NCI-H1417 (cell line): ENCODE data around the gene CAPN13.

ENCODE experiments used
- DNase-seq, 3 experiments: peaks; one replicate each; lab custom pipeline; 2025; lab: John Stamatoyannopoulos, UW

CAPN13 gene, protein sequence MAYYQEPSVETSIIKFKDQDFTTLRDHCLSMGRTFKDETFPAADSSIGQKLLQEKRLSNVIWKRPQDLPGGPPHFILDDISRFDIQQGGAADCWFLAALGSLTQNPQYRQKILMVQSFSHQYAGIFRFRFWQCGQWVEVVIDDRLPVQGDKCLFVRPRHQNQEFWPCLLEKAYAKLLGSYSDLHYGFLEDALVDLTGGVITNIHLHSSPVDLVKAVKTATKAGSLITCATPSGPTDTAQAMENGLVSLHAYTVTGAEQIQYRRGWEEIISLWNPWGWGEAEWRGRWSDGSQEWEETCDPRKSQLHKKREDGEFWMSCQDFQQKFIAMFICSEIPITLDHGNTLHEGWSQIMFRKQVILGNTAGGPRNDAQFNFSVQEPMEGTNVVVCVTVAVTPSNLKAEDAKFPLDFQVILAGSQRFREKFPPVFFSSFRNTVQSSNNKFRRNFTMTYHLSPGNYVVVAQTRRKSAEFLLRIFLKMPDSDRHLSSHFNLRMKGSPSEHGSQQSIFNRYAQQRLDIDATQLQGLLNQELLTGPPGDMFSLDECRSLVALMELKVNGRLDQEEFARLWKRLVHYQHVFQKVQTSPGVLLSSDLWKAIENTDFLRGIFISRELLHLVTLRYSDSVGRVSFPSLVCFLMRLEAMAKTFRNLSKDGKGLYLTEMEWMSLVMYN

DNA sequence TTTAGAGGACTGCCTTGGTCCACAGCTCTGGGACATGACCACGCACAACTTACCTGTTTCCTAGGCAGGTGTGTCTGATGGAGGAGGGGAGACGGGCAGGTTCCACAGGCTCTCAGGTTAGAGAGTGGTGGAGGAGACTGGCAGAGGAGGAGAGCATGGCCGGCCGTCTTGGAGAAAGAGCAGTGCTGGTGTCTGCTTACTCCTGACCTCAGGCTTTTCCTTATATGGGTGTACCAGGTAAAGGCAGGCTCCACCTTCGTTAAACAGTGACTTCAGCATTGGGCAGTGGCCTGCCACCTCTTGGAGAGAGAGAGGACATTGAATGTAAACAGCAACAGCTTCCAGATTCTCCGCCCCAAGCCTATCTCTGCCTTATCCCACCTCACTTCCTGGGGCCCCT lies at the start of gene CAPN13:
Gene CAPN13 (minus strand): TSS at position 198 of the 400 bp plus-strand sequence. CDS start 20,121 bp downstream, outside the sequence.
- peak in 2 of 3 experiments; percentile 22 to 44 for DNase-seq

DNA sequence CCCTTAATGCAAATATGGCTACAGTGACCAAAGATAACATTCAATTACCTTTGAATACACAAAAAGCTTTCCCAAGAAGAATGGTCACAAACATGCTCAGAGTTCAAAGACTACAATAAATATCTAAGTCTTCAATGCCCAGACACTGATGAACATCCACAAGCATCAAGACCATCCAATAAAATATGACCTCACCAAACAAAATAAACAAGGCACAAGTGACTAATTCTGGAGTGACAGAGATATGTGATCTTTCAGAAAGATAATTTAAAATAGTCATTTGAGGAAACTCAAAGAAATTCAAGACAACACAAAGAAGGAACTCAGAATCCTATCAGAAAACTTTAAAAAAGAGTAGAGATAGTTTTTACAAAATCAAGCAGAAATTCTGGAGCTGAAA lies 40.6 kb upstream of the CAPN13 start:
- no peak for DNase-seq

DNA sequence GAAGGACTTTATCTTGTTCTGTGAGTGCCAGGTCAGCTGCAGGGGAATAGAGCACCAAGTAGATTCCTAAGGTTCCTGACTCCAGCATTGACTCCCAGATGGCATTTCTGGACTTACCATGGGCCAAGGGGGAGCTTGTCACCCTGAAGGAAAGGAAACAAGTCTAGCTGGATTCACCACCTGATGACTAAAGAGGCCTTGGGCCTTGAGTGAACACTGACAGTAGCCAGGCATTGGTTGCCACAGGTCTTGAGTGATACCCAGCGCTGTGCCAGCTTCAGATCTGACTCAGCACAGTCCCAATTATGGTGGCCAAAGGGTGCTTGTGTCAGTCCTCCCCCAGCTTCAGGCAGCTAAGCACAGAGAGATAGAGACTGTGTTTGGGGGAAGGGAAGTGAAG lies 40.1 kb upstream of the CAPN13 start:
- no peak for DNase-seq

DNA sequence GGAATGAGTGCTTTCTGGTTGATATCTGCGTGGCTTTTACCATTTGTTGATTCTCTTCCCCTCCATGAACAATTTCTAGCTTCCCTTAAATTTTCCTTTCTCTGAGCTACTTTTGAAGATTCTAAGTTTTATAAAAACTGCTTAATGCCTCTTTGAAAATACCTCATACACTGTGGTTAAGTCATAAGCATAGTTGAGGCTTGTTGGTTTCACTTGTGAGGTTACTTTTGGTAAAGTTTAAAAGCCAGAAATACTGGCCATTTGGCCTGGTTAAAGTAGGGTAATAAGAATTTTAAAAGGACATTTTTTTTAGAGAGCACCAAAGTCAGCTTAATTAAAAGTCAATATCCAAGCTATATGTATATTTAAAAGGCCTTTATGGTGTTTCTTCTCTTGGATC lies 21.3 kb upstream of the CAPN13 start:
- no peak for DNase-seq

DNA sequence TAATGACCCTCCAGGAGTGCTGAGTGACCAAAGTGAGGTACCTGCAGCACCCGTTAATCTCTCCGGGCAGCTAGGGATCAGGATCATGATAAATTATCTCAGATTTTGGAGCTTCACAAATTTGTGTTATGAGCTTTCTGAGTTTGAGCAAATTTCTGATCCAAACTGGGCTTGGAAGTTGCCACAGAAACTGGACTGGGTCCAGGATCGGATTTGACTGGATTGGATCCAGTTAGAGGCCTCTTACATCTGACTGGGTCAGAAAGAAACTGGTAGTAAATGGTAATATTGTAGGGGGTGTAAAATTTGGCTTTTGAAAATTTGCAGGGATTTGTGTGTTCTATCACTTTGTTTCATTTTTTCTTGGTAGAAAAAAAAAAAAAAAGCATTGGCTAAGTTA lies 19.7 kb upstream of the CAPN13 start:
- DNase-seq = no peak

DNA sequence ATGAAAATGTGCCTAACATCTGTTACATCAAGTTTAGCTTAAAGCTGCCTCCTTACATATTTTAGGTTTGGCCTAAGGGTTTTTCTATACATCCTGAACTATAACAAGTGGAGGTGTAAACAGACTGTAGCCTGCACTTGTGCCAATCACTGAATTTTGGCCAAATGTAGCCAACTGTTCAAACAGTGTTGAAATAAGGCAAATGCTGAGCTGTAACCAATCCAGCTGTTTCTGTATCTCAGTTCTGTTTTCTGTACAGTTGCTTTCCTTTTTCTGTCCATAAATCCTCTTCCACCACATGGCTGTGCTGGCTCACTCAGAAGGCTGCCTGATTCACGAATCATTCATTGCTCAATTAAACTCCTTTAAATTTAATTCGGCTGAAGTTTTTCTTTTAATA lies 19.2 kb upstream of the CAPN13 start:
- DNase-seq = no peak

DNA sequence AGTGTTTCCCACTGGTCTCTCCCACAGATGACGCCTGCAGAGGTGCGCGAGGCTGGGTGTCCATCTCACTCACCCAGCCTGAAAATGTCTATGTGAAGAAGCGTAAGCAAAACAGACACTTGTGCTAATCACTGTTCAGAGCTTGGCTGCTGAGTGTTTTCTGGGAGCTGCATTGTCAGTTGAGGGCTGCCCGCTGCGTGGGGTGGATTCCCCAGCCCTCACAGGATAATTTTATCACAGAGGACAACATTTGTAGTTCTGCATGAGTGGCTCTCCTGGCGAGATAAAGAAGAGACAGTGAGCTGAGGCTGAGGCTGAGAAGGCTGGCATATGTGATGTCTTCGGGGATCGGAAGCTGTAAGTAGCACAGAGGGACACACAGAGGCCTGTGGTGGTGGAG lies 16.2 kb upstream of the CAPN13 start:
- peak; percentile 53 to 86 (median 67) for DNase-seq

DNA sequence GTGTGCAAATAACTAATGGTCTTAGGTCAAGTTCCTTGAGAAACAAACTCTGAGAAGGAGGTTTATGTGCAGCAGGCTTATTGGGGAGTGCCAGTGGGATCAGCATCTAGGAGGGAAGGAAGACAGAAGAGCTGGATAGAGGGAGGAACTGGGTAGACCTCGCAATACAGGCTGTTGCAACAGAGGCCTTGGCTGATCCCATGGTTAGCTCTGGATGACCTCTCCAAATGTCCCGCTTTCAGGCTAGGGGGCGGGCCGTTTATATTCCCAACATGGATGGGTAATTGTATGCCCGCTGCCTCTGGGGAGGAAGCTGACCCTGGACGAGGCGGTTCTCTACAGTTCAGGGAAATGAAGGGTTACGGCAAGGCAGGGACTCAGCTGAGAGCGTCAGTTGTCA lies 14.7 kb upstream of the CAPN13 start:
- DNase-seq = no peak

DNA sequence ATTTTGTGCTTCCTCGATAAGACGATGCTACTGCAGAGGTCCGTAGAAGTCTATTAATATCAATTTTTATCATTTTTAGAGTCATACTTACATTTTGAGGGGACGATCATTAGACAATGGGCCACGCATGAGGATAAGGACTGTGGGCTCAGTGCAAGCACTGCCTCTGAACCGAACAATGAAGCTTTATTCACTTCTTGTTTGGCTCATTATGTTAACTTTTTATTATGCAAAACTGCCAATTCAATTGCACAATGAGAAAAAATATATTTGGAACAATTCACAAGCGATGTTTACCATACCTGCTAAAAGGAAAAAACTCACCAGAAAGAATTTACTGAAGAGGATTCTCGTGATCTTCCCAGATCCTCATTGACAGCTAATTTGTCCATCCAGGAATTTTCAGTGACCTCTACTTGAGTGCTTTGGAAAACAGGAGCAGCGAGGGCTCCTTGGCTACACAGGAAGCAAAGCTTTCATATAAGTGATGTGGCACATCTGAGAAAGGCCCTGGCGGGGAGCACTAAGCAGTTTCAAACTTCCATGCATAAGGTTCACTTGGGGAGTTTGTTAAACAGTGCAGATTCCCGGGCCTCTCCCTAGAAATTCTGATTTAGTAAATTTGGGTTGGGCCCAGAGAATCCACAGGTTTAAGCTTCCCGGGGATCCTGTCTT lies 13.3 kb upstream of the CAPN13 start:
- DNase-seq = no peak

DNA sequence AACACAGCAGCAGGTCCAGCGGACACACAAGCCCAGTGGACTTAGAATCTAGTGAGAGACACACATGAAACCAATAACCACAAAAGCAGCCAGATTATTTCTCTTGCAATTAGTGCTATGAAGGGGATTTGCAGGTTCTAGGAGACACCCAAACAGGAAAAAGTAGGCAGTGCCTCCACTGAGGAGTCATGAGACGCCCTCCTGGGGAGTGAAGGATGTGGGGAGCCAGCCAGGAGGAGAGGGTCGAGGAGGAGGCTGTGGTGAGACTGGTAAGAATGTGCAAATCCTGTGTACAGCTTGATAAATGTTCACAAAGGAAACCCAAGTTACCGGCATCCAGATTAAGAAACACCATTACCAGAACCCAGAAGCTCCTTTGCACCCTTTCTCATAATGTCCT lies 2.7 kb upstream of the CAPN13 start:
- no peak for DNase-seq

DNA sequence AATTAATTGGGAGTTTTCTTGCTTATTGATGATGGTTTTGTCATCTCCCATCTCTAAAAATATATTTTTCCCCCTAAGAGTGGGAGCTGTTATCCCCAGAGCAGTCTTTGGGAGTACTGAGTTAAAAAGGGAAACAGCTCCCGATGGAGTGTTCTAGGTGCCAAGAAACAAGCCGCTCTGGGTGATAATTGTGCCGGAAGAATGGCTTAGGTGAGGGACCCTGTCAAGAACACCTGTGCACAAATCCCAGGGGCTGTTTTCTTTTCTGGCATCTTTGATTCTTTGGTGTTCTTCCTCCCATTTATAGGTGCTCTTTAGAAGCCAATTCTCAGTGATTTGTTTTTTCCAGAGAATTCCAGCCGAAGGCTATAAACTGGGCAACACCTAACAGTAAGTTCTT lies 1.4 kb upstream of the CAPN13 start:
- no peak for DNase-seq

DNA sequence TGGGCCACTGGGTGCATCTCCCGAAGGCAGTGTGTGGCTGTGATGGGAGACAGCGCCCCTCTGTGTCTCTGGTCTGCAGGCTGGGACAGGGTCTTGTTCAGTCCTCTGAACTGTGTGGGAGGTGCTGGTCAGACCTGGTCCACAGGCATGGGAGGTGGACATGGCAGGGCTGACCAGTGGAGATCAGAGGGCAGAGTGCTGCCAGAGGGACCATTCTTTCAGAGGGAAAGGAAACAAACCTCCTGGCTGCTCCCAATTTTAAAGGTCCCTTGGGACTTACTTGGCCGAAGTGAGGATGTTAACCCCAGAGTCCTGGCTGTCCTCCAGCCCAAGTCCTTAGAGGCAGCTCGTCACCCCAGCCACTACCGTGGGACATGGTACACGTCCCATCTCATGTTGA lies 4.0 kb downstream of the CAPN13 start:
- DNase-seq = no peak

DNA sequence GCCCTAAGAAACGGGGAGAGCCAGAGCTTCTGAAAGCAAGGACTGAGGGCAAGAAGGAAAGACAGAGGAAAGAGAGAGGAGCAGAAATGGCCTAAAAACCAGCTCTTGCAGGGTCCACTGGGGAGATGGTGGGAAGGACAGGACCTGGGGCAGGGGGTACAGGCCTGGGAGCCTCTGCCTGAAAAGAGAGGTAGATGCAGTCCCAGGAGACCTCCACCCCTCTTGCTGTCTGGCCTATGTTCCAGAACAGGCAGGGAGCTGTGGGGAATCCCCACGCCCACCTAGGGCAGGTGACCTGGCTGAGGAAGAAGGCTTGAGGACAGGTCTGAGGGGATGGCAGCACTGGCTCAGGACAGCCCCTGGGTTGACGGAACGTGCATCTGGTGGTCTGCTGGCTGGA lies 4.6 kb downstream of the CAPN13 start:
- no peak for DNase-seq

DNA sequence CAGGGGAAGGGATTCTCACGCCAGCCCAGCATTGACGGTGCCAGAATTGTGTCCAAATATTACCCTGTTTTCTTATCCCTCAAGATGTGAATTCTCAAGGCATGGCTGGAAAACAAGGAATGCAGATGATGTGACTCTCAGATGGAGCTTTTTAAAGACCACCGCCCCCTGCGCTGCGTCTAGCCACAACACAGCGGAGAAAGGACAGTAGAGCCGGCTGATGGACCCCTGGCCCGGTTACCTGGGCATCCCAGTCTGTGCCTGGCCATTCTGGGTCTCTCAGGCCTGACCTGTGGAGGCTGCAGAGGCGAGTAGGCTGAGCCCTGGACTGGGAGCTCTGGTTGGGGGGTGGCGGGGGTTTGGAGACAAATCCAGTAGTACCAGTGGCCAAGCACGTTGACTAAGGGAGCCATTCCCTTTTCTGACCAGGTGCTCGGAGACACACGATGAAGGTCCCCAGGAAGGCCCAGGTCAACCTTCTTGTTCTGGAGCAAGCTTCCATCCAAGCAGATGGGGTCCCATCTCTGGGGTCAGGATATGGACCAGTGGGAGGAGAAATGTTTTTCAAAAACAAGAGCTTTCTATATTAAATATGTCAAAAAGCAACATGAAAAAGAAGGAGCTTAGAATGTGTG lies 5.3 kb downstream of the CAPN13 start:
- DNase-seq = no peak

DNA sequence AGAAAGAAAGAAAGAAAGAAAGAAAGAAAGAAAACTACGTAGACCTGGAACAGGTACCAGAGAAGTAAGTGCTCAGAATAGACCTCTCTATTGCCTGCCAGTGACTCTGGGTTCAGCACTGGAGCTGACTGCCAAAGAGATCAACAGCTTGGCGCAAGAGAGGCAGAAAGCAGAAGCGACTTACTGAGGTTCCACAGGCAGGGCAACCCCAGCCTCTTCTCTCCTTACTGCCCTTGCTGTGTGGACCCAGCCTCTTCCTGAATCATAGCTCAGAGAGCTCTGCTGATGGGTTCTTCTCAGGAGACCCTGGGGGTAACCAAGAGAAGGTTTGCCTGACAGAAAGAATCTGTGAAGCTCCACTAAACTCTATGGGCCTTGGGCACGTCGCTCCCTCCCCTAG lies 7.1 kb downstream of the CAPN13 start:
- DNase-seq = no peak

DNA sequence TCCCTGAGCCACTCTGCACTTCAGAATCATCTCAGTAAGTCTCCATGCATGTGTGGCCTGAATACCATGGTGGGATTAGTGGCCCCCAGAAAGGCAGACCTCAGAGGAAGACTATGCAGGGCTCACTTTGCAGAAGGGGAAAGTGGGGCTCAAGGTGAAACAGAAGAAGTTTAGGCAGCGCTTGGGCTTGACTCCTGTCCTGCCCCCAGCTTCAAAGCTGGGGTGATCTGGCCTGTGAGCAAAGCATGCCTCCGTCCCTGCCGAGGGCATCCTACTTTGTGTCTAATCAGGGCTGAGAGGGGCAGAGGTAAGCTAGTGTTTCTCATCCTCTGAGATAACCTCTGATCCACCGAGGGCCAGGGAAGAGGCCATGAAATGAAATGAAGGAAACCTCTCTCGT lies 7.9 kb downstream of the CAPN13 start:
- no peak for DNase-seq

DNA sequence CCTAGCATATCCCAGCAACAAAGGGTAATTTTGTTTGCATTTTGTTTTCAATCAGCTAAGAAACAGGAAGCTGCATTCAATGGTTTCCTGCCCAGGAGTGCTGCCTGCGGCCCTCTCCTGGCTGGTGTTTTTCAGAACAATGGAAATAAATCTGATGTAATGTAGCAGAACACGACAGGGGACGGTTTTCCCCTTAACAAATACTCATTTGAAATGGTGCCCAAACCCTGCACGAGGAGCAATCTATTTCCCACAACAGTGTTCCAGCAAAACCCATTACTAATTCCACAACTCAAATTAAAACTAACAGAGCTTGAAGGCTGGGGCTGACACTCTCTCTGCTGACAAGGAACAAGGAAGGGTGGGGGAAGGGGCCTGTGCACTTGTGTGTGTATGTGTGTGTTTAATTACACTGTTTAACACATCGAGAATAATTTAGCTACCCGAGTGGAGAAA lies 8.7 kb downstream of the CAPN13 start:
- DNase-seq = peak; percentile 35 to 84 (median 79)

DNA sequence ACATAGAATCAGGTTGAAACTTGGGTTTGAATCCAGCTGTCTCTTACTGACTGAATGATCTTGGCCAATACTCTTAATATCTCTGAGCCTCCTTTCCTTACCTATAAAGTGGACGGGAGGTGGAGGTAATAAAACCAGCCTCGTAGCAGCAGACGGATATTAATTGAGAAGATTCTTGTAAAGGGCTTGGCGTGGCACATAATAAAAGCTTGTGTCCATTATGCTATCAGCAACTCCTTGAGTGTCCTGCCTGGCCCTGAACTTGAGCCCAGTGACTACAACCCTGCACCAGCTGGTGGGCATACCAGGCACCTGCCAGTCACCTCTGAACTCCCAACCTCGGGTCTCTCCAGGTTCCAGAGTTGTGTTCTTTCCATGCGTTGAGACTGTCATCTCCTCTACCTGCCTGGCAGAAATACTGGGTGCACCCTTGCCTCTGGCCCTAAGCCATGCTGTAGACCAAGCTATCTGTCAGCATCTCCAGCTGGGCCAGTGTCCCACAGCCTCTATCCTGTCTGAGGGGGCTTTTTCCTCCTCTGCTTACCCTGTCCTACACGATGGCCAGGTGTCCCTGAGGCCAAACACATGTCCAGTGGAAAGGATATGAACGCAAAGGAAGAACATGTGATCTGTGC lies 9.7 kb downstream of the CAPN13 start:
- DNase-seq = no peak

DNA sequence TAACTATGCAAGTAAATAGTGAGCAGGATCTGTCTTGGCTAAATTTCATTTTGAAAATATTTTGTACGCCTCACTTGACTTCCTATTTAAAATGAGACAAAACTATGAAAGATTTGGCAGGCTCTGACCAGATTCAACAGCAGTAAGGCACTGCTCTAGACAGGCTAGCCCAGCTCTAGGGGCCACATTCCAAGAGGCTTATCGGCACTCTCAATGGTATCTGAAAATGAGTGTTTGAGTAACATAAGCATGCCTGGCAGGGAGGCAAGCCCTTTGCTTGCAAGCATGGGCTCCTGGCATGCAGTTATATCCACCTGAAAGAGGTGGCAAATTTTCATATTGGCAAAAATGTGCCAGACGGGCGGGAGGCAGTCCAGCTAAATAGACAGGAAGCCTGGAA lies 10.5 kb downstream of the CAPN13 start:
- DNase-seq = no peak

DNA sequence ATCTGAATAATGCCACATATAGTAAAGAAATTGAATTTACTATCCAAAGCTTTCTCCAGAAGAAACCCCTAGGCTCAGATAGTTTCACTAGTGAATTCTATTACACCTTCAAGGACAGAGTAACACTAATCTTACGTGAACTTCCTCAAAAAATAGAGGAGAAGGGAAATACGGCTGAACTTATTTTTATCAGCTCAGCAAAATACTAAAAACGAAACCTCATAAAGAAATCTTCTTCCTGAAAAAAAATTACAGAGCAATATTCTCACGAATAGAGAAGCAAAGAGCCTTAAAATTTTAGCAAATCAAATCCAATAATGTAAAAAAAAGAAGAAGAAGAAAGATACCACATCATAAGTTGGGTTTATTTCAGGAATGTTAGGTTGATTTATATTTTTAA lies 14.7 kb downstream of the CAPN13 start:
- DNase-seq = no peak

DNA sequence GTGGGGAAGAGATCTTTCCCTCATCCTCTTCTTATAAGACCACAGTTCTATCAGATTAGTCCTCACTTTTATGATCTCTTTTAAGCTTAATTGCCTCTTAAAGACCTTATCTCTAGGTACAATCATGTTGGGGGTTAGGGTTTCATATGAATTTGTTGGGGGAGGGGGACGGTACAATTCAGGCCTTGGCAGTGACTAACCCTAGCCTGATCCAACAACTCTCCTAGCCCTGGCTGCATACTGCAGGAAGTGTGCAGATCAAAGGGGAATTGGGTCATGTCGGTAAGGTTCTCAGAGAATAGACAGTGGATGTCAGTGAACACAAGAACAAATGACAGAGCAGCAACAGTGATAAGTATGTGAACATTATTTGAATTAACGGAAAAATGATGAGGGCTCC lies 16.4 kb downstream of the CAPN13 start:
- no peak for DNase-seq

DNA sequence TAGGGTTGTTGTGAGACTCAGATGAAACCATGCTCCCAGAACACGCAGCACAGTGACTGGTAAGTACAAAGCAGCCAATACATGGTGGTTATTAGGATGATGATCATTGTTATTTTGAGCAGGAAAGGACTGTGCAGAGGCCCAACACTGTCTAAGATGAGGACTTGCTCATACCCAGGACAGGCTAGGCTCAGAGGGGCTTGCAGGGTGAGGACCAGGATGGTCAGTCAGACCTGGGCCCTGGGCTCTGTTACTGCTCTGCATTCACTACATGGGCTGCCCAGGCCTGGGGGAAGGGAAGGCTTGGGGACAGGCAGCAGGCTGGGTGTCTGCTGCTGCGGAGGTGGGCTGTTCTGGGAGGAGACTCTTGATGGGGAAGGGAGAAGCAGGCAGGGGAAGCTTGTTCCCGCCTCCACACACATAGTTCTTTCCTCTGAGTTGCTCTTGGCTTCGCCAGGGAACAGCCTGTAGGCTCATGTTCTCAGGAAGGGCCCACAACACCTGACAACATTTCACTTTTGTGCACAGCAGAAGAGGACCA lies 17.5 kb downstream of the CAPN13 start:
- no peak for DNase-seq
